Caco-2 (cell line): ENCODE results near the gene SLC25A21. TPM values are rescaled to one million over a fixed set of nuclear protein-coding genes. Genes with fewer than 3 reads are reported as not detected.

ENCODE experiments used
- BruUV-seq: library from RNA; stranded (reverse); fragments of 400-500 nt; replicated peaks from 2 replicates; lab custom pipeline; 2021; lab: Mats Ljungman, UMichigan
- CTCF ChIA-PET: fragments of 300-600 bp; sonication (Branson Sonifier 250); formaldehyde crosslinking; loops from one replicate; lab custom pipeline; 2022; ENCODE audit warnings: antibody characterized with exemption; lab: Charles Lee
- POLR2A ChIA-PET: fragments of 300-600 bp; sonication (Branson Sonifier 250); formaldehyde crosslinking; loops from one replicate; lab custom pipeline; 2022; ENCODE audit warnings: antibody characterized with exemption; lab: Charles Lee
- DNase-seq, 2 experiments: peaks; one replicate each; pipeline versions ENCODE4 v3.0.0 to v3.0.0-alpha.2; 2020 to 2022
- H3K27me3 ChIP-seq: replicated peaks from 2 replicates; pipeline ENCODE4 v1.6.0; 2011; ENCODE audit warnings: low read length; ENCODE audit not compliant: control insufficient read depth, insufficient read depth
- H3K36me3 ChIP-seq: 2 replicates; pipeline ENCODE4 v1.5.1; 2011; ENCODE audit warnings: low read length; ENCODE audit not compliant: control insufficient read depth, insufficient read depth
- H3K4me1 ChIP-seq: fragments of 250-450 bp; sonication (Bioruptor Pico); 2 replicates; pipeline ENCODE4 v1.5.1; 2020; ENCODE audit warnings: mild to moderate bottlenecking
- H3K4me3 ChIP-seq: 2 replicates; pipeline ENCODE4 v1.5.1; 2011; ENCODE audit warnings: low read depth, mild to moderate bottlenecking, control low read depth, low read length
- H3K9me3 ChIP-seq: fragments of 250-450 bp; sonication (Bioruptor Pico); 2 replicates; pipeline ENCODE4 v1.5.1; 2020; ENCODE audit warnings: mild to moderate bottlenecking, moderate library complexity
- H3K27ac Mint-ChIP-seq: one replicate; pipeline ENCODE4 v1.8.0; 2022; ENCODE audit warnings: mixed read lengths; ENCODE audit not compliant: unreplicated experiment
- H3K27me3 Mint-ChIP-seq: one replicate; pipeline ENCODE4 v1.8.0; 2022; ENCODE audit warnings: mixed read lengths; ENCODE audit not compliant: insufficient read depth, unreplicated experiment
- H3K36me3 Mint-ChIP-seq: one replicate; pipeline ENCODE4 v1.8.0; 2022; ENCODE audit warnings: mild to moderate bottlenecking, mixed read lengths; ENCODE audit not compliant: insufficient read depth, unreplicated experiment
- H3K4me1 Mint-ChIP-seq: one replicate; pipeline ENCODE4 v1.8.0; 2022; ENCODE audit warnings: low read depth, mixed read lengths; ENCODE audit not compliant: unreplicated experiment
- H3K4me3 Mint-ChIP-seq: one replicate; pipeline ENCODE4 v1.8.0; 2022; ENCODE audit warnings: mild to moderate bottlenecking, moderate library complexity, mixed read lengths; ENCODE audit not compliant: unreplicated experiment
- H3K9me3 Mint-ChIP-seq: one replicate; pipeline ENCODE4 v1.8.0; 2022; ENCODE audit warnings: mixed read lengths; ENCODE audit not compliant: unreplicated experiment
- CTCF ChIP-seq, 2 experiments: fragments of 200-600 bp in 1 of 2; IDR thresholded peaks; 1 replicate in 1 of 2; 2 replicates in 1 of 2; pipeline versions ENCODE4 v1.5.1 to v1.8.0; 2011 to 2022; ENCODE audit warnings: antibody characterized with exemption in 1 of 2, control low read depth in 1 of 2, inconsistent platforms in 1 of 2, low read depth in 1 of 2, low read length in 1 of 2, mild to moderate bottlenecking in 1 of 2, moderate library complexity in 1 of 2; ENCODE audit not compliant: insufficient read depth in 1 of 2, severe bottlenecking in 1 of 2, unreplicated experiment in 1 of 2
- intact Hi-C: fragments of 100-400 bp; cut with micrococcal nuclease; formaldehyde crosslinking; loops from one replicate; pipeline ENCODE4 v1.10.0; 2022; ENCODE audit not compliant: unreplicated experiment
- total RNA-seq: library from RNA; stranded (reverse); gene quantifications from 2 replicates; pipeline ENCODE4 v1.2.3, GENCODE V29; 2022

The SLC25A21 gene
- total RNA-seq, 1 experiment from 2014 or later, result 3.2 TPM

- Histone ChIP-seq H3K36me3 (no peaks in the 10 kb centered on the region), H3K9me3 (0 out of 2 replicates have a peak, but pooled peaks cover 2% of the 10 kb centered on the region), H3K4me1 (peaks cover 11% of the 10 kb centered on the region; the same call in 1 of the 2 replicates), H3K4me3 (no peak overlapping the region), H3K27me3 (no peaks in the 10 kb centered on the region)
- Mint-ChIP-seq H3K27me3 (no peaks in the 10 kb centered on the region), H3K4me3 (no peak overlapping the region), H3K36me3 (no peaks in the 10 kb centered on the region), H3K4me1 (no peaks in the 10 kb centered on the region), H3K27ac (no peak overlapping the region), H3K9me3 (peaks cover 19% of the 10 kb centered on the region)
- intact Hi-C loops, result loop anchor here (5.0 kb wide), 1 partner anchor 190 kb away; no protein-coding TSS in a partner anchor
- no peak for TF ChIP-seq CTCF (IDR thresholded peaks at IDR 0.05; ENCODE audit: insufficient read depth in 1 of 2, low read depth in 1 of 2, low read length in 1 of 2, severe bottlenecking in 1 of 2, unreplicated experiment in 1 of 2)
- ChIA-PET POLR2A (no interaction called here), CTCF (no interaction called here)
- DNase-seq, result no peak
- no TSS peak for BruUV-seq
Measured at GRCh38 chr14:36751920-36752319, 420.5 kb downstream of the SLC25A21 start.

- Histone ChIP-seq H3K4me3 (no peak overlapping the region), H3K4me1 (peaks cover 11% of the 10 kb centered on the region; the same call in 1 of the 2 replicates), H3K9me3 (0 out of 2 replicates have a peak, but pooled peaks cover 2% of the 10 kb centered on the region), H3K27me3 (no peaks in the 10 kb centered on the region), H3K36me3 (no peaks in the 10 kb centered on the region)
- Mint-ChIP-seq H3K27ac (no peak overlapping the region), H3K4me1 (no peaks in the 10 kb centered on the region), H3K36me3 (no peaks in the 10 kb centered on the region), H3K4me3 (no peak overlapping the region), H3K27me3 (no peaks in the 10 kb centered on the region), H3K9me3 (peaks cover 19% of the 10 kb centered on the region)
- CTCF ChIA-PET, result no interaction called here
- peak in 1 of 2 experiments; percentile 42 for DNase-seq
- BruUV-seq, result no TSS peak
- intact Hi-C loops, result loop anchor here (5.0 kb wide), 1 partner anchor 191 kb away; no protein-coding TSS in a partner anchor
- no peak for TF ChIP-seq CTCF (IDR thresholded peaks at IDR 0.05; ENCODE audit: insufficient read depth in 1 of 2, low read depth in 1 of 2, low read length in 1 of 2, severe bottlenecking in 1 of 2, unreplicated experiment in 1 of 2)
- POLR2A ChIA-PET, result no interaction called here
Measured at GRCh38 chr14:36751106-36751505, 421.3 kb downstream of the SLC25A21 start.

GRCh38 chr14:36750244-36750643 is 422.2 kb downstream of the SLC25A21 start:
- Histone ChIP-seq H3K4me1 (peaks cover 11% of the 10 kb centered on the region; the same call in 1 of the 2 replicates), H3K36me3 (no peaks in the 10 kb centered on the region), H3K9me3 (0 out of 2 replicates have a peak, but pooled peaks cover 2% of the 10 kb centered on the region), H3K27me3 (no peaks in the 10 kb centered on the region), H3K4me3 (no peak overlapping the region)
- Mint-ChIP-seq H3K4me1 (no peaks in the 10 kb centered on the region), H3K36me3 (no peaks in the 10 kb centered on the region), H3K27me3 (no peaks in the 10 kb centered on the region), H3K4me3 (no peak overlapping the region), H3K27ac (no peak overlapping the region), H3K9me3 (peaks cover 19% of the 10 kb centered on the region)
- intact Hi-C loops, result loop anchor here (5.0 kb wide), 1 partner anchor 192 kb away; no protein-coding TSS in a partner anchor
- CTCF ChIA-PET, result no interaction called here
- POLR2A ChIA-PET, result no interaction called here
- TF ChIP-seq CTCF (IDR thresholded peaks at IDR 0.05; ENCODE audit: insufficient read depth in 1 of 2, low read depth in 1 of 2, low read length in 1 of 2, severe bottlenecking in 1 of 2, unreplicated experiment in 1 of 2), result no peak
- no TSS peak for BruUV-seq
- DNase-seq, result no peak
